ENCODE measurements around the gene SNRNP40. TPM values are rescaled to one million over a fixed set of nuclear protein-coding genes. Genes with fewer than 3 reads are reported as not detected.

Gene SNRNP40
- polyA plus RNA-seq, 2 donors, result 8.7 to 23.9 TPM

DNA sequence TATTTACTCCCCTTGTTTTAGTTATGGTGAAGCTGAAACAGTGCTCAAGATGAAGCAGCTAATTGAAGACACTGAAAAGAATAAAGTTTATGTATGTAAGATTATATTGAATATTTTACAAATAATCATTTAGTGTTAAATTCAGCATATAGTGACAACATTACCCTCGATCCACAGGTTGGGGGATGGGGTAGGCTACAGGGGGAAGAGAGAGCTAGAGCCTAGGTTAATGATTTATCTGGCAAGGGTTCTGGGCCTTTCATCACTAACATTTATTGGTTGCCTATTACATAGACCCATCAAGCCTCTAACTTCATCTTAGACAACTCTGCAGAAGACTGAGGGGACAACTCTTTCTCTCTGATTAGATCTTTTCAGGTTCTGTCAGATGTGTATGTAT is 21.6 kb upstream of the SNRNP40 start:
- no peaks in the 10 kb centered on the region for H3K27me3 ChIP-seq (ENCODE audit: control insufficient read depth in 1 of 2, insufficient read depth in 2 of 2, low read length in 2 of 2)
- peaks cover 0 to 2% of the 10 kb centered on the region in 2 donors for H3K36me3 ChIP-seq (ENCODE audit: control insufficient read depth in 2 of 2, insufficient read depth in 2 of 2, low read length in 1 of 2)
- no peaks in the 10 kb centered on the region for H3K4me1 ChIP-seq (ENCODE audit: control insufficient read depth in 2 of 2, insufficient read depth in 2 of 2, low read length in 1 of 2)
- no peak overlapping the region for H3K27ac ChIP-seq (ENCODE audit: low read depth in 2 of 2, low read length in 1 of 2)
- no peak overlapping the region for H3K4me3 ChIP-seq (ENCODE audit: low read depth in 1 of 2, low read length in 2 of 2)
- 79 to 81% methylated on average over 1 of the region's 1 CpG for WGBS, 2 donors
- H3K9me3 ChIP-seq (ENCODE audit: control insufficient read depth in 2 of 2, insufficient read depth in 1 of 2, low read depth in 1 of 2, low read length in 1 of 2), result no peaks in the 10 kb centered on the region

DNA sequence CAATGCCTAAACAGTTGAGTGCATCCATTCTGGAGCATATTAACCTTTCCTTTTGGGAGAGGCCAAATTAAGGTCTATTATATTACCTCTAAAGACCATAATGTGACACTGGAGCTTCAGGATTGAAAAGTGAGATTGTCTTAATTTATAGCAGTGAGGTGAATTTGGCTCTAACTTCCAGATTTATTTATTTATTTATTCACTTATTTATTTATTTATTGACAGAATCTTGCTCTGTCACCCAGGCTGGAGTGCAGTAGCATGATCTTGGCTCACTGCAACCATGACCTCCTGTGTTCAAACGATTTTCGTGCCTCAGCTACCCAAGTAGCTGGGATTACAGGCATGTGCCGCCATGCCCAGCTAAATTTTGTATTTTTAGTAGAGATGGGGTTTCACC is 19.3 kb upstream of the SNRNP40 start:
- Histone ChIP-seq H3K9me3 (ENCODE audit: control insufficient read depth in 2 of 2, insufficient read depth in 1 of 2, low read depth in 1 of 2, low read length in 1 of 2) (no peaks in the 10 kb centered on the region), H3K4me3 (ENCODE audit: low read depth in 1 of 2, low read length in 2 of 2) (no peak overlapping the region), H3K36me3 (ENCODE audit: control insufficient read depth in 2 of 2, insufficient read depth in 2 of 2, low read length in 1 of 2) (peaks cover 2 to 4% of the 10 kb centered on the region in 2 donors), H3K27me3 (ENCODE audit: control insufficient read depth in 1 of 2, insufficient read depth in 2 of 2, low read length in 2 of 2) (no peaks in the 10 kb centered on the region), H3K27ac (ENCODE audit: low read depth in 2 of 2, low read length in 1 of 2) (no peak overlapping the region), H3K4me1 (ENCODE audit: control insufficient read depth in 2 of 2, insufficient read depth in 2 of 2, low read length in 1 of 2) (no peaks in the 10 kb centered on the region)
- 95 to 98% methylated on average over 3 of the region's 3 CpGs for WGBS, 2 donors

DNA sequence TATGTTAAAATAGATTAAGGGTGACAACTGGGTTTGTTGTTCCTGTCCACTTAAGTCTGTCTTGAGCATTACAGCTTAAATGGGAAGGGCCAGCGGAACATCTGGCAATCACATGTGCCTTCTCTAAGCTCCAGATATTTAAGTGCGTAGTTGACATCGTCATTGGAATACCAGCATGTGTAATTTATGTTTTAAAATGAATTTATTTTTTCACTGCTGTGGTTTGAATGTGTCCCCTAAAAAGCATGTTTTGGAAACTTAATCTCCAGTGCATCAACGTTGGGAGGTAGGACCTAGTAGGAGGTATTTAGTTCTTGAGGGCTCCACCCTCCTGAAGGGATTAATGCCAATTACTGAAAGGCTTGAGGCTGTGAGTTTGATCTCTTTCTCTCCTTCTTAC is 13.6 kb upstream of the SNRNP40 start:
- H3K27ac ChIP-seq (ENCODE audit: low read depth in 2 of 2, low read length in 1 of 2), result no peak overlapping the region
- H3K36me3 ChIP-seq (ENCODE audit: control insufficient read depth in 2 of 2, insufficient read depth in 2 of 2, low read length in 1 of 2), result peaks cover 2 to 4% of the 10 kb centered on the region in 2 donors
- no peaks in the 10 kb centered on the region for H3K9me3 ChIP-seq (ENCODE audit: control insufficient read depth in 2 of 2, insufficient read depth in 1 of 2, low read depth in 1 of 2, low read length in 1 of 2)
- H3K4me3 ChIP-seq (ENCODE audit: low read depth in 1 of 2, low read length in 2 of 2), result no peak overlapping the region
- H3K4me1 ChIP-seq (ENCODE audit: control insufficient read depth in 2 of 2, insufficient read depth in 2 of 2, low read length in 1 of 2), result no peaks in the 10 kb centered on the region
- WGBS, 2 donors, result 73 to 80% methylated on average over 4 of the region's 4 CpGs
- no peaks in the 10 kb centered on the region for H3K27me3 ChIP-seq (ENCODE audit: control insufficient read depth in 1 of 2, insufficient read depth in 2 of 2, low read length in 2 of 2)

DNA sequence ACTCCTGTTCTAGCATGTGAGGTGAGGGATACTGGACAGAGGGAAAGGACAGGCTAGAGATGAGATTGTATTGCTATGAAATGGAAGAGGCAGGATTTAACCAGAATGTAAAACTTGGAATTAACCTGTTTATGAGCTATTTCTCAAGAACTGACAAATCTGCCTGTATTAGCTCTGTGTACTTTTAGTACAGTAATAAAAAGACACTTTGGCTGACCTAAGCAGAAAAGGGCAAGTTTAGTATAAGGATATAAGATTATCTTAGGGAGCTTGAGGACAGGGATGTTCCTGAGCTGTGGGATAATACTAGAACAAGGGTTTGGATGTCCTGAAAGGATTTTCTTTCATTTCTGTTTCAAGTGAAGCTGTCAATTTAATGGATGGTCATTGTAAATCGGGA is 11.4 kb upstream of the SNRNP40 start:
- H3K27ac ChIP-seq (ENCODE audit: low read depth in 2 of 2, low read length in 1 of 2), result no peak overlapping the region
- no peaks in the 10 kb centered on the region for H3K4me1 ChIP-seq (ENCODE audit: control insufficient read depth in 2 of 2, insufficient read depth in 2 of 2, low read length in 1 of 2)
- no peak overlapping the region for H3K4me3 ChIP-seq (ENCODE audit: low read depth in 1 of 2, low read length in 2 of 2)
- 16 to 40% methylated on average over 1 of the region's 1 CpG for WGBS, 2 donors
- H3K9me3 ChIP-seq (ENCODE audit: control insufficient read depth in 2 of 2, insufficient read depth in 1 of 2, low read depth in 1 of 2, low read length in 1 of 2), result no peaks in the 10 kb centered on the region
- peaks cover 2 to 4% of the 10 kb centered on the region in 2 donors for H3K36me3 ChIP-seq (ENCODE audit: control insufficient read depth in 2 of 2, insufficient read depth in 2 of 2, low read length in 1 of 2)
- H3K27me3 ChIP-seq (ENCODE audit: control insufficient read depth in 1 of 2, insufficient read depth in 2 of 2, low read length in 2 of 2), result no peaks in the 10 kb centered on the region

DNA sequence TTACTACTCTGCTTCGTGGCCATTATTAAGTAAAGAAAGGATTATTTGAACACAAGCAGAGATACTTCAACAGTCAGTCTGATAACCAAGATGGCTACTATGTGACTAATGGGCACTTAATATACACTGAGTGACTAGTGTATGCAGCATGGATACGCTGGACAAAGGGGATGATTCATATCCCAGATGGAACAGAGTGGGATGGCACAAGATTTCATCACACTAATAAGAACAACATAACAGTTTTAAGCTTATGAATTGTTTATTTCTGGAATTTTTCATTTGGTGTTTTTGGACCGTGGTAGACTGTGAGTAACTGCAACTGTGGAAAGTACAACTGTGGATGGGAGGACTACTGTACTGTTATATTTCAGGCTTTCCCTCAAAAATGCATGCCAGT is 9.7 kb upstream of the SNRNP40 start:
- 68 to 79% methylated on average over 3 of the region's 3 CpGs for WGBS, 2 donors
- no peaks in the 10 kb centered on the region for H3K9me3 ChIP-seq (ENCODE audit: control insufficient read depth in 2 of 2, insufficient read depth in 1 of 2, low read depth in 1 of 2, low read length in 1 of 2)

DNA sequence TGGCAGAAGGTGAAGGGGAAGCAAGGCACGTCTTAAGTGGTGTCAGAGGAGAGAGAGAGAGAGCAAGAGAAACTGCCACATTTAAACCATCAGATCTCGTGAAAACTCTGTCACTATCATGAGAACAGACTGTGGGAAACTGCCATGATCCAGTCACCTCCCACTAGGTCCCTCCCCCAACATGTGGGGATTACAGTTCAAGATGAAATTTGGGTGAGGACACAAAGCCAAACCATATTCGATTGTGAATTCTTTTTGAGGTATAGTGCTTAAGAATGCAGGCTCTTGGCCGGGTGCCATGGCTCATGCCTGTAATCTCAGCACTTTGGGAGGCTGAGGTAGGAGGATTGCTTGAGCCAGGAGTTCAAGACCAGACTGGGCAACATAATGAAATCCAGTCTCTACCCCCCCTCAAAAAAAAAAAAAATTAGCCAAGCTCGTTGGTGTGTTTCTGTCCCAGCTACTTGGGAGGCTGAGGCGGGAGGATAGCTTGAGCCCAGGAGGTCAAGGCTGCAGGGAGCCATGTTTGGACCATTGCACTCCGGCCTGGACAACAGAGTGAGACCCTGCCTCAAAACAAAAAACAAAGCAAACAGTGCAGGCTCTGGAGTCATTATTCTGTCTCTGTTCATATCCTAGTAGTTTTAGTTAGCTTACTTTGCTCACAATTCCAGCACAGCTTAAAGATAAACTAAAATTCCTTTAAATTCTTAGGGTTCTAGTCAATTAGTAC is 6.3 kb upstream of the SNRNP40 start:
- no peak overlapping the region for H3K27ac ChIP-seq (ENCODE audit: low read depth in 2 of 2, low read length in 1 of 2)
- WGBS, 2 donors, result 83 to 85% methylated on average over 7 of the region's 7 CpGs
- H3K4me1 ChIP-seq (ENCODE audit: control insufficient read depth in 2 of 2, insufficient read depth in 2 of 2, low read length in 1 of 2), result peaks cover 0 to under 1% of the 10 kb centered on the region in 2 donors

More for the DNA sequence above, 9.7 kb upstream of the SNRNP40 start:
- no peaks in the 10 kb centered on the region for H3K4me1 ChIP-seq (ENCODE audit: control insufficient read depth in 2 of 2, insufficient read depth in 2 of 2, low read length in 1 of 2)
- no peaks in the 10 kb centered on the region for H3K27me3 ChIP-seq (ENCODE audit: control insufficient read depth in 1 of 2, insufficient read depth in 2 of 2, low read length in 2 of 2)
- no peak overlapping the region for H3K27ac ChIP-seq (ENCODE audit: low read depth in 2 of 2, low read length in 1 of 2)
- no peak overlapping the region for H3K4me3 ChIP-seq (ENCODE audit: low read depth in 1 of 2, low read length in 2 of 2)
- H3K36me3 ChIP-seq (ENCODE audit: control insufficient read depth in 2 of 2, insufficient read depth in 2 of 2, low read length in 1 of 2), result no peaks in the 10 kb centered on the region

DNA sequence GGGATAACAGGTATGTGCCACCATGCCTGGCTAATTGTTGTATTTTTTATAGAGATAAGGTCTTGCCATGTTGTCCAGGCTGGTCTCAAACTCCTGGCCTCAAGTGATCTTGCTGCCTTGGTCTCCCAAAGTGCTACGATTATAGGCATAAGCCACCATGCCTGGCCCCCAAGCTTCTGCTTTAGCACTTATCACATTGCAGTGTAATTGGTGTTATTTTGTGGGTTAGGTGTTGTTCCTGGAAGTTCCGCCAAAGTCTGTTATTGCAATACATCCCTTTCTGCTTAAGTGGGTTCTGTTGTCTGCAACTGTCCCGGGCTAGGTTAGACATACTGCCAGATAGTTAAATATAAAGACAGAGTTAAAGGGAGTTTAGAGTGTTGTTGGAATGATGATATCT is 3.6 kb upstream of the SNRNP40 start:
- Histone ChIP-seq H3K4me3 (ENCODE audit: low read depth in 1 of 2, low read length in 2 of 2) (no peak overlapping the region), H3K27ac (ENCODE audit: low read depth in 2 of 2, low read length in 1 of 2) (no peak overlapping the region), H3K27me3 (ENCODE audit: control insufficient read depth in 1 of 2, insufficient read depth in 2 of 2, low read length in 2 of 2) (no peaks in the 10 kb centered on the region), H3K9me3 (ENCODE audit: control insufficient read depth in 2 of 2, insufficient read depth in 1 of 2, low read depth in 1 of 2, low read length in 1 of 2) (no peaks in the 10 kb centered on the region), H3K4me1 (ENCODE audit: control insufficient read depth in 2 of 2, insufficient read depth in 2 of 2, low read length in 1 of 2) (peaks cover 0 to 3% of the 10 kb centered on the region in 2 donors), H3K36me3 (ENCODE audit: control insufficient read depth in 2 of 2, insufficient read depth in 2 of 2, low read length in 1 of 2) (no peaks in the 10 kb centered on the region)
- 94 to 96% methylated on average over 3 of the region's 3 CpGs for WGBS, 2 donors

More for the DNA sequence above, 6.3 kb upstream of the SNRNP40 start:
- Histone ChIP-seq H3K36me3 (ENCODE audit: control insufficient read depth in 2 of 2, insufficient read depth in 2 of 2, low read length in 1 of 2) (no peaks in the 10 kb centered on the region), H3K4me3 (ENCODE audit: low read depth in 1 of 2, low read length in 2 of 2) (no peak overlapping the region), H3K27me3 (ENCODE audit: control insufficient read depth in 1 of 2, insufficient read depth in 2 of 2, low read length in 2 of 2) (no peaks in the 10 kb centered on the region), H3K9me3 (ENCODE audit: control insufficient read depth in 2 of 2, insufficient read depth in 1 of 2, low read depth in 1 of 2, low read length in 1 of 2) (no peaks in the 10 kb centered on the region)

DNA sequence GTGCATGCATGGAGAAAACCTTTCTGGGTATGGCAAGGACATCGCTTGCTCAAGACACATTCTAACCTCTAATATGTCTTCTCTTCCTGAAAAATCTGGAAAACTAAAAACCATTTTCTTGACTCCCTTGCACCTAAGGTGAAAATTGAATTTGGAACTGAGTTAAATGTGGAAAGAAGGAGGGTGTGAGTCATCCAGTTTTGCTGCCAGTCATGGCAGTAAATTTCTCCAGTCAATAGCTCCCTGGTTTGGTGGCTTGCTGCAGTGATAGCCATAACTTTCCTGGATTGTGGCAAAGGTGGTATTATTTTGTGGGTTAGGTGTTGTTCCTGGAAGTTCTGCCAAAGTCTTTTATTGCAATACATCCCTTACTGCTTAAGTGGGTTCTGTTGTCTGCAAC is 2.8 kb upstream of the SNRNP40 start:
- WGBS, 2 donors, result 96 to 100% methylated on average over 1 of the region's 1 CpG
- Histone ChIP-seq H3K27ac (ENCODE audit: low read depth in 2 of 2, low read length in 1 of 2) (no peak overlapping the region), H3K36me3 (ENCODE audit: control insufficient read depth in 2 of 2, insufficient read depth in 2 of 2, low read length in 1 of 2) (no peaks in the 10 kb centered on the region), H3K9me3 (ENCODE audit: control insufficient read depth in 2 of 2, insufficient read depth in 1 of 2, low read depth in 1 of 2, low read length in 1 of 2) (no peaks in the 10 kb centered on the region), H3K4me1 (ENCODE audit: control insufficient read depth in 2 of 2, insufficient read depth in 2 of 2, low read length in 1 of 2) (peaks cover 0 to 3% of the 10 kb centered on the region in 2 donors), H3K27me3 (ENCODE audit: control insufficient read depth in 1 of 2, insufficient read depth in 2 of 2, low read length in 2 of 2) (no peaks in the 10 kb centered on the region), H3K4me3 (ENCODE audit: low read depth in 1 of 2, low read length in 2 of 2) (no peak overlapping the region)

DNA sequence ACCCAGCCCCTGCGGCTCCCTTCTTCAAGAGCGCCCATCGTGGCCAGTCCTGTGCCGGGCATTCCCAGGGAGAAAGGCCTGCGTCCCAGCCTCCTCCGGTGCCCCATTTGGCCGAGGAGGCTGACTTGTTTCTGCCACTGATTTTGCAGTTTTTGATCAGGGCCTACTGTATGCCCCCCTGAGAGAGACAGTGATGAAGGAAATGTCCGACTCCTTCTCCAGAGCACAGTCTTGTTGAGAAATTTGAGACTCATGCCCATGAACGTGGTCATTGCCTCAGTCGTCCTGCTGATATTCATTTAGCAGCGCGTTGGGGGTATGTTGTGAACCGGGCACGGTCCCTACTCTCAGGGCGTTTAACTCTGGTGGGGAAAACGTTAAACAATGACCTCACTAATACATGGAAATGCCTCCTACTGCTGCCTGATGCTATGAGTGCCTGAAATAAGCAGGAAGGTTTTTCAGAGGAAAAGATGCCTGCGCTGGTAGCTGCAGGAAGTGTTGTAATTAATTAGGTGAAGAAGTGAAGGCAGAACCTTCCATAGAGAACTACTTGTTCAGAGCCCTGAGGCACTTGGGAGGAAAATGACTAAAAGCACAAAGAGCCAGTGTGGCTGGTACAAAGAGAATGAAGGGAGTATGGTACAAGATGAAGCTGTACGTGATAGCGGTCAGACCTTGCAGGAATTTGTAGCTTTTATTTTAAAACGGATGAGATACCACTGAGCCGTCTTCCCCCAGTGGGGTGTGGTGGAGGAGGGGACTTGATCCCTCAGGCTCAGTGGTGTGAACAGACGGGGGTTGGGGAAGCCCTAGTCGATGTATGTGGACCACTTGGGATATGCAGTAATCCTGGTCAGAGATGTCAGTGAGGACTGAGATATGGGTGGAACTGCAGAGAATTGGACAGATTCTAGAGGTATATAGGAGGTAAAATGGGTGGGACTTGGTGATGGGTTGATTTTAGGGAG is 974 bp upstream of the SNRNP40 start:
- Histone ChIP-seq H3K27me3 (ENCODE audit: control insufficient read depth in 1 of 2, insufficient read depth in 2 of 2, low read length in 2 of 2) (no peaks in the 10 kb centered on the region), H3K9me3 (ENCODE audit: control insufficient read depth in 2 of 2, insufficient read depth in 1 of 2, low read depth in 1 of 2, low read length in 1 of 2) (no peaks in the 10 kb centered on the region), H3K27ac (ENCODE audit: low read depth in 2 of 2, low read length in 1 of 2) (peak overlapping the region; percentile 94 to 96), H3K36me3 (ENCODE audit: control insufficient read depth in 2 of 2, insufficient read depth in 2 of 2, low read length in 1 of 2) (no peaks in the 10 kb centered on the region), H3K4me3 (ENCODE audit: low read depth in 1 of 2, low read length in 2 of 2) (peak overlapping the region; percentile 79 to 96), H3K4me1 (ENCODE audit: control insufficient read depth in 2 of 2, insufficient read depth in 2 of 2, low read length in 1 of 2) (peaks cover 0 to 3% of the 10 kb centered on the region in 2 donors)
- 3 to 4% methylated on average over 22 to 23 of the region's 23 CpGs for WGBS, 2 donors

Measured in esophagus (tissue), 2 donors.